Measurements from ENCODE around the gene ARMC5.
A peak's percentile ranks its signal among the peaks of the same experiment; 100 is the strongest.
"Not testable (repeated sequence)": the region's sequence is repeated elsewhere in the genome, so short reads cannot be mapped to it uniquely, and the experiment has no call there.

The ARMC5 gene

DNA sequence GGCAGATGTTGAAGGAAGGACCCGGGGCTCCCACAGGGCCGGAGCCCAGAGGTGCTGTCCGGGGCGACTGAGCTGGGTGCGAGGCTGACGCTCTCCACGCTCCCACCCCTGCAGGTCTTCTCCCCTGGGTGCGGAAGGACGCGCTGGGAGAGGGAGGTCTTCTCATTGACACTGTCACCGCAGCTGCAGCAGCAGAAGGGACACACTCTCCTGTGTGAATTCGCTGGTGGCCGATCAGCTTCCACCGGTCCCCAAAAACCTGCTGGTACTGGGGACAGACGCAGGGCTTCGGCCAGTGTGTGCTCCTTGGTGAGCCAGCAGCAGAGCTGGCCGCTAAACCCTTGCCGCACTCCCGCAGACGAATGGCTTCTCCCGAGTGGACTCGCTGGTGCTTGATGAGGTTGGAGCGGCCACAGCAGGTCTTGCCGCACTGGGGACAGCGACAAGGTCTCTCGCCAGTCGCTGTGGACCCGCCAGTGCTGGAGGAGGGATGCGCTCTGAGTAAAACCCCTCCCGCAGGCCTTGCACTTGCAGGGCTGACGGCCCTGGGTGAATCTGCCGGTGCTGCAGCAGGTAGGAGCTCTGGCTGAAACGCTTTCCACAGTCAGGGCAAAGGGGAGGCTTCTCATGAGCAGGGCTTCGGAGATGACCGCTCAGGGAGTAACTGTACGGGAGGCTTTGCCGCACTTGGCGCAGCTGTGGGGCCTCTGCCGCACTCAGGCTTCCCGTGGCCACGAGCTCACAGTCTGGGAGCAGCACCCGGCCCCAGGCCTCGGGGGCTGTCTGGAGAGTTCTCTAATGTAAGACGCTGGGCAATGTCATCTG is 22.9 kb upstream of the ARMC5 start:
- no peak for DNase-seq

DNA sequence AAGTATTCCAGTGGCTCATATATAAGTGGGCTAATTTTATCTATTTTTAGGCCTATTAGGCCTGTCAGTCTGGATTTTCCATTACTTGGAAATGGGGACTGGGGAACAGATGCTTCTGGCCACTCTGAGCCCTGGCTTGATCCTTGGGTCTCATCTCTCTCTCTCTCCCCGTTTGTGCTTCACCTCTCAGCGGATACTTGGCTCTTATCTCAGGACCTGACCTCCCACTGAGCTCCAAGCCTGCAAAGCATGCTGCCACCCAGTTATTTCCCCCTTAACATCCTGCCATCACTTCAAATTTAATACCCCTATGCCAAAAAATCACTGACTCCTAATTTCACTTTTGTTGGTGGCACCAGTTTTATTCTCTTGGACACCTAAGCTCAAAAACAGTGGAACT is 20.9 kb upstream of the ARMC5 start:
- DNase-seq: no peak

- not testable (repeated sequence) for DNase-seq
These were observed 20.3 kb upstream of the ARMC5 start for GRCh38 chr16:31439023-31439422.

- no peak for DNase-seq
These were observed 19.8 kb upstream of the ARMC5 start for GRCh38 chr16:31439519-31439918.

GRCh38 chr16:31440516-31441184 is 18.7 kb upstream of the ARMC5 start:
- DNase-seq: no peak

DNA sequence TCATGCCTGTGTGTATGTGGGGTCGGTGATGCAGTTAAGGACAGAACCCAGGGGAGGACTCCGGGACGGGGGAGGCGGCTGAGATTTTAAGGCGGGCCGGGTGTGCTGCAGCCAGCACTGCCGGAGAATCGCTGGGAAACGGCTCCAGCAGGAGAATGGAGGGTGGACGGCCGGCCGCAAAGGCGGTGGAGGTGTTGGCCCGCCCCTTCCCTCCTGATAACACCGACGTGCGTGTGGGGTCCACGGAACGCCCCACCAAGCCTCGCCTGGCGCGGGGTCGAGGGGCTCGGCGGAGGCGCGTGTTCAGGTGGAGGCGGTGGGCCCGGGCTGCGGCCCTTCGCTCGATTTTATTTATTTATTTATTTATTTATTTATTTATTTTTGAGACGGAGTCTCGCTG is 17.3 kb upstream of the ARMC5 start:
- no peak for DNase-seq

DNA sequence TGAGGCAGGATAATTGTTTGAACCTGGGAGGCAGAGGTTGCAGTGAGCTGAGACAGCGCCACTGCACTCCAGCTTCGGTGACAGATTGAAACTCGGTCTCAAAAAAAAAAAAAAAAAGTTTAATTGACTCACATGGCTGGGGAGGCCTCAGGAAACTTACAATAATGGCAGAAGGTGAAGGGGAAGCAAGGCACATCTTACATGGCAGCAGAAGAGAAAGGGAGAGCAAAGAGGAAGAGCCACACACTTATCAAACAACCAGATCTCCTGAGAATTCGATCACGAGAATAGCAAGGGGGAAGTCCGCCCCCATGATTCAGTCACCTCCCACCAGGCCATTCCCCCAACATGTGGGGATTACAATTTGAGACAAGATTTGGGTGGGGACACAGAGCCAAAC is 13.4 kb upstream of the ARMC5 start:
- not testable (repeated sequence) for DNase-seq

DNA sequence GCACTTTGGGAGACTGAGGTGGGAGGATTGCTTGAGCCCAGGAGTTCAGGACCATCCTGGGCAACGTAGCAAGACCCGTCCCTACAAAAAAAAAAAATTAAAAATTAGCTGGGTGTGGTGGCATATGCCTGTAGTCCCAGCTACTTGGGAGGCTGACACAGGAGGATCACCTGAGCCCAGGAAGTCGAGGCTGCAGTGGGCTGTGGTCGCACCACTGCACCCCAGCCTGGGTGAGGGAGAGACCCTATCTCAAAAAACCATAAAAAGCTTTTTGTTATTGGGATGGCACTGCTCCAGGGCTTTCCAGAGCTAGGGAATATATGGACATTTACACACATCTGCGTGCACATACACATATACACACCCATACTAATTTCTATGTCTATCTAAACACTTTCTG is 8.1 kb upstream of the ARMC5 start:
- no peak for DNase-seq

DNA sequence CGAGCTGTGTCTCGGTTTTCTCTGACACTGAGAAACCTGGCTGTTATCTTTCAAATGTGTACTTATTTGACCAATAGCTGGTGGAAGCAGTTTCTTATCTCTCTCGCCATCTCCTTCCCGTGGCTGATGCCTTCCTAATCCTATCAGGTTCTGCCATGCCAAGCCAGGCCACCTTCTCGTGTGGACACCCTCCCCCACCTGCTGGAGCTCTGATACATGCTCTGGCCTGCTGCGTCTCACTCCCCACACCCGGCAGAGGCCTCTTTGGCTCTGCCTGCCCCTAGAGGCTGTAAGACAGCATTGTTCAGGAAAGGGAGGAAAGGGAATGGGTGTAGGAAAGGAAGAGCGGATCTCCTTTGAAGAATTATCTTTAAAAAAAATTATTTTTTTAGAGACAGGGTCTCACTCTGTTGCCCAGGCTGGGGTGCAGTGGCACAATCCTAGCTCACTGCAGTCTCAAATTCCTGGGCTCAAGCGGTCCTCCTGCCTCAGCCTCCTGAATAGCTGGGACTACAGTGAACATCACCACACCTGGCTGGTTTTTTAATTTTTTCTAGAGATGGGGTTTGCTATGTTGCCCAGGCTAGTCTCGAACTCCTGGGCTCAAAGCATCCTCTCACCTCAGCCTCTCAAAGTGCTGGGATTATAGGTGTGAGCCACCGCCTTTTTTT is 7.5 kb upstream of the ARMC5 start:
- DNase-seq: no peak

- DNase-seq: no peak
These were observed 6.6 kb upstream of the ARMC5 start for GRCh38 chr16:31452631-31453106.

DNA sequence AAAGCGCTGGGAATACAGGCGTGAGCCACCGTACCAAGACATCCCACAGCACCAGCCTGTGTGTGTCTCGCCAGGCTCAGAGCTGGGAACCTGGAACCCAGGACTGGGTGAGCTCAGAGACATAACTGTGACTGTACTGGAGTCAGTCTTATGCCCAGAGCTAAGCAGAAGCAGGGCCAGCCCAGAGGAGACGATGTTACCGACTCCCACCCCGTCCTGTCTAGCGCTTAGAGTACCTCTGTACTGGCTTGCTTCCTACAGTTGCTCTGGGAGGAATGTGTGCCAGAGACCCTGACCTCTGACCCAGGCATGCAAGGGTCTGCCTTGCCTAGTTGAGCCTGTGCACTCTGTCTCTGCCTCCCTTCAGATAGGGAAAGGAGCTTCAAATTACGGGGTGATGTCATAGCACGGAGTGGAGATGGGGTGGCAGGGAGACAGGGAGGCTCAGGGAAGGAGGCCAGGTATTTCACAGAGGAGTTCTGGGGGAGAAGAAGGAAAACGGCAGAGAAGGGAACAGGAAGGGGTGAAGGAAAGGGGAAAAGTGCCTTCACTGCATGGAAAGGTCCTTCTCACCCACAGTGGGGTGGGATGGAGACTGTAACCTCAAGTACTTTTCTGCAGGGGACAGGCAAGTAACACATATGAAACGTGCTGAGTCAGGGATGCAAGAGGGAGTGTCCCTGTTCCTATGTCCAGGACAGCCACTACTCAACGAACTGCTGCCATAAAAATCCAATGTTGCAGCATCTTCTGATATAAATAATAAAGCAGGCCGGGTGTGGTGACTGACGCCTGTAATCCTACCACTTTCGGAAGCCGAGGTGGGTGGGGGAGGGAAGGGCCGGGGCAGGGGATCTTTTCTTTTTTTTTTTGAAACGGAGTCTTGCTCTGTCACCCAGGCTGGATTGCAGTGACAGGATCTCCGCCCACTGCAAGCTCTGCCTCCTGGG is 5.8 kb upstream of the ARMC5 start:
- no peak for DNase-seq

- peak; percentile 39 for DNase-seq
These were observed 3.5 kb upstream of the ARMC5 start for GRCh38 chr16:31455601-31456314.

- no peak for DNase-seq
These were observed 2.3 kb upstream of the ARMC5 start for GRCh38 chr16:31456988-31457360.

DNA sequence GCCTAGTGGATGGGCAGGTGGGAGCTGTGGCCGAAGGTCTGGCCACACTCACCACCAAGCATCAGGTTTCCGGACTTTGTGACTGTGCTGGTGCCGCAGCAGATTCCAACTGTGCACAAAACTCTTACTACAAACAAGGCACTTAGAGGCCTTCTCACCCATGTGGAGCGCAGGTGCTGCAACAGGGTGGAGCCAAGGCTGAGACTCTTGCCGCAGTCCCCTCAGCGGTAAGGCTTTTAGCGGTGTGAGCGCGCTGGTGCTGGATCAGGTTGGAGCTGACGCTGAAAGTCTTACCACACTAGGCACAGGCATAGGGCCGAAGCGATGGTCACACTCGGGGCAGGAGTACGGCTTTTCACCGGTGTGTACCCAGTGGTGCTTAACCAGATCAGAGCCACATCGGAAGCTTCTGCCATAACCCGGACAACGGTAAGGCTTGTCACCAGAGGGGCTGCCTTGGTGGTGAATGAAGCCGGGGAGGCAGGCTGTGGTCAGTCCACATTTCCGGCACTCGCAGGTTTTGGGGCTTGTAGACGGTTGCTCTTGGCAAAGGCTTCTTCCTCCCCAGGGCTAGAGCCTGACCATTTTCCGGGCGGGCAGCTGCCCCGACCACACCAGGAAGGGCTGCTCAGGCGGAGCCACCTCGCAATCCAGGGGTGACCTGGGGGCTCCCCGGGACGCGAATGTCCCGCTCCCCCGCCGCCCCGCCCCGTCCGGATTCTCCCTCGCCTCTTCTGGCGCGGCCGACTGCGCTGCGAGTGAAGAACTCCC is 1.0 kb upstream of the ARMC5 start:
- DNase-seq: peak; percentile 65

GRCh38 chr16:31459687-31460581 is 633 bp downstream of the ARMC5 start:
- DNase-seq: peak; percentile 100

DNA sequence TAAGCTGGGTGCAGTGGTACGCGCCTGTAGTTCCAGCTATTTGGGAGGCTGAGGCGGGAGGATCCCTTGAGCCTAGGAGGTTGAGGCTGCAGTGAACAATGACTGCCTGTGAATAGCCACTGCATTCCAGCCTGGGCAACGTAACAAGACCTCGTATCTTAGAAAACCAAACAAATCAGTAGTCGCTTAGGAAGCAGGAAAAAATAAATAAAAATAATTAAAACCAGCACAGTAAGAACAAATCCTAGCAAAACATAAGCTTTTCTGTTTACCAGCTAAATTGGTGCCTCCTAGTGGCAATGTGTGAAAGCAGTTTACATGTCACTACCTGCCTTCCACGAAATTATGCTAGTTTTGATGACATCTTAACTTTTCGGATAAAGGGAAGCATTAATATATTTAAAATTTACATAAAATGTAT is 1.3 kb downstream of the ARMC5 start:
- peak; percentile 68 for DNase-seq

DNA sequence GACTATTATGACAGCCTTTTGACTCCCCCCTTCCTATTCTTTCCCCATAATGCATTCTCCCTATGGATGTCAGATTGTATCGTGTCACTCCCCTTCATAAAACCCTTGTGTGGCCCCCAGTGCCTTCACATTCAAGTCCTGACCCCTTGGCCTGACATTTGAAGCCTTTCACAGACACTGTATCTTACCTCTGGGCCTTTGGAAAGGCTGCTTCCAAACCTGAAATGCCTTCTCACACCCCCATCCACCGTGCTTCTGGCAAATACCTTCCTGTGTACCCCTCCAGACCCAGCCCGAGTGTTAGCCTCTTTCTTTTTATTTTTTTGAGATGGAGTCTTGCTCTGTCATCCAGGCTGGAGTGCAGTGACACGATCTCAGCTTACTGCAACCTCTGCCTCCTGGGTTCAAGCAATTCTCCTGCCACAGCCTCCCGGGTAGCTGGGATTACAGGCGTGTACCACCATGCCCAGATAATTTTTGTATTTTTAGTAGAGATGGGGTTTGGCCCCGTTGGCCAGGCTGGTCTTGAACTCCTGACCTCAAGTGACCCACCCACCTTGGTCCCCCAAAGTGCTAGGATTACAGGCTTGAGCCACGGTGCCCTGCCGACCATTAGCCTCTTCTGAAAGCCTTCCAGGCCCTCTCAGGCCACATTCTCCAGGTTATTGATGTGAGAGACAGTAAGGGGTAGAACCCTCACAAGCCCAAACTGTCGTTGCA is 2.1 kb downstream of the ARMC5 start:
- no peak for DNase-seq

DNA sequence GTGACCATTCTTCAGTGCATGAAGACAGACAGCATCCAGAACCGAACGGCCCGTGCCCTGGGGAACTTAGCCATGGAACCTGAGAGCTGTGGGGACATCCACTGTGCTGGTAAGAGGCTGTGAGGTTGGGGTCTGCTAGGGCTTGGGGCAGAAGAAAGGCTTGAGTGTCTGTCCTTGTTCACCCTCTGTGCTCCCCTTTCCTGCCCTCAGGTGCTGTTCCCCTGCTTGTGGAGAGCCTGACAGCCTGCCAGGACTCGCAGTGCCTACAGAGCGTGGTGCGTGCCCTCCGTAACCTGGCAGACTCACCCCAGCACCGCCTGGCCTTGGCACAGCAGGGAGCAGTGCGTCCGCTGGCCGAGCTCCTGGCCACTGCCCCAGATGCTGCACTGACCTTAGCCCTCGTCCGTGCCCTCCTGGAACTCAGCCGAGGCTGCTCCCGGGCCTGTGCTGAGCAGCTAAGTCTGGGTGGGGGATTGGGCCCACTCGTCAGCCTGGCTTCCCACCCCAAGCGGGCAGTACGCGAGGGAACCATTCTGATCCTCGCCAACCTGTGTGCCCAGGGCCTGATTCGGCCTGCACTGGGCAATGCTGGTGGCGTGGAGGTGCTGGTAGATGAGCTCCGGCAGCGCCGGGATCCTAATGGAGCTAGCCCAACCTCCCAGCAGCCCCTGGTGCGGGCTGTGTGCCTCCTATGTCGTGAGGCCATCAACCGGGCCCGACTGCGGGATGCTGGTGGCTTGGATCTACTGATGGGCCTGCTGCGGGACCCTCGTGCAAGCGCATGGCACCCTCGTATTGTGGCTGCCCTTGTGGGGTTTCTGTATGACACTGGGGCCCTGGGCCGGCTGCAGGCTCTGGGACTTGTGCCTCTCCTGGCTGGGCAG is 2.9 kb downstream of the ARMC5 start:
- DNase-seq: no peak

Measured in CD4-positive, alpha-beta T cell treated with Interleukin-10 for 1 hour (primary cell).